ENCODE results near the gene ARHGEF6. TPM values are rescaled to one million over a fixed set of nuclear protein-coding genes. Genes with fewer than 3 reads are reported as not detected.

ARHGEF6 gene
- total RNA-seq, 1 donor from 2014 or later: 18.9 TPM

DNA sequence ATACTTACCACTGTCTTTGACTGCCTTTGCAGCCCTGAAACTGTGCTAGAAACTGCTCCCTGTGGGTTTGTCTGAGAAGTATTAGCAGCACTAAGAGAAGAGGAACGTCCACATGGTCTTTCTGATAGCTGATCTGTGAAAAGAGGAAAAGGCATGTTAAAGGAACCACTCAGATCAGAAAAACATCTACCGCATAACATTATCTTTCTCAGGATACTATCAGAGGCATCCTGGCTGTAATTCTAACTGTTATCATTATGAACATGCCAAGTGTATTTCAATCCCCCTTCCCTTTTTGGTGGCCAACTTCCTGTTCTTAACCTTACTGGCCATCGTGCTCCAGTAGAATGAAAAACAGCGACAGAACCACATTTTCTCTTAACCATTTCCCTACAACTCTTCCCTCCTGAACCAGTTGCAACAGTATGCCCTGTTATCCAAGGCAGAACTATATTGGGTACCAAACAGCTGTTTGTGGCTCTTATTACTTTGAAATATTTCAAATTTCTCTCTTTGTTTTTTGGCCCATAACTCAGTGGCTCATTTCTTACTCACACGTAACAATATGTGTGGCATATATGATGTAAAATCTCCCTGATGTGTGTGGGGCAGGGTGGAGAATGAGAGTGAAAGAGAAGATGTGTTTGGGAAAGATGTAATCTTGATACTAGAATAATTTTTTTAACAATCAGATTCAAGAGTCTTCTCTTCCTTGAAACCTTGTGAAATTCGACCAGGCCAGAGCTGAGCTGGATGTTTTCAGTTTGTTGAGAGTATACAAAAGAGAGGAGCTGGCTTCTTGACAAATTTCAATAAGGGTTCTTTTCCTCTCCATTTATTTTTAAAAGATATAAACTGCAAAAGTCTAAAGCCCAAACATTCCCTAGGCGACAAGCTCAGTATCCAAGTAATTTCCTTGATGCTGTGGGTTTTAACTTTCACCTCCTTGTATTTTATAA, 35.2 kb downstream of the ARHGEF6 start:
- DNase-seq (ENCODE audit: low spot score): no peak

DNA sequence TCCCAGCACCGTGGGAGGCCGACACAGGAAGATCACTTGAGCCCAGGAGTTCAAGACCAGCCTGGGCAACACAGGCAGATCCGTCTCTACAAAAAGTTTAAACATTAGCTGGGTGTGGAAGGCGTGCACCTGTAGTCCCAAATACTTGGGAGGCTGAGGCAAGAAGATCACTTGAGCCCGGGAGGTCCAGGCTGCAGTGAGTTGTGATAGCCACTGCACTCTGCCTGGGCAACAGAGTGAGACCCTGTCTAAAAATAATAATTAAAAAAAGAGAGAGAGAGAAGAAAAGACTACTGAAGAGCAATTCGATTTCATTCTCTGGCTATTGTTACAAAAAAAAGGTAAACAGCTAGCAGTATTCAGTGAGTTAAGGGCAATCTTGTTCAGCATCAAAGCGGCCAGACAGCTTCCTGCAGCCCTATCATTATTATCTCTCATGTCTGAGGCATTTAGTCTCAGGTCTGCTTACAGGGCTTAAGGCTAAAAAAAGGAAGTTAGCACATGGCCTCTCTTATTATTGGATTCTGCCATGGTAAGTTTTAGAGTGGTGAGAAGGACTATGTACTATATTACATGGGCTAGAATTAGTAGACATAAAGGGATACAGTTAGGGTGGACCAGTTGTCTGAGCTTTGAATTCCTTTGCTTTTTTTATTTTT, 37.9 kb downstream of the ARHGEF6 start:
- DNase-seq (ENCODE audit: low spot score): no peak

DNA sequence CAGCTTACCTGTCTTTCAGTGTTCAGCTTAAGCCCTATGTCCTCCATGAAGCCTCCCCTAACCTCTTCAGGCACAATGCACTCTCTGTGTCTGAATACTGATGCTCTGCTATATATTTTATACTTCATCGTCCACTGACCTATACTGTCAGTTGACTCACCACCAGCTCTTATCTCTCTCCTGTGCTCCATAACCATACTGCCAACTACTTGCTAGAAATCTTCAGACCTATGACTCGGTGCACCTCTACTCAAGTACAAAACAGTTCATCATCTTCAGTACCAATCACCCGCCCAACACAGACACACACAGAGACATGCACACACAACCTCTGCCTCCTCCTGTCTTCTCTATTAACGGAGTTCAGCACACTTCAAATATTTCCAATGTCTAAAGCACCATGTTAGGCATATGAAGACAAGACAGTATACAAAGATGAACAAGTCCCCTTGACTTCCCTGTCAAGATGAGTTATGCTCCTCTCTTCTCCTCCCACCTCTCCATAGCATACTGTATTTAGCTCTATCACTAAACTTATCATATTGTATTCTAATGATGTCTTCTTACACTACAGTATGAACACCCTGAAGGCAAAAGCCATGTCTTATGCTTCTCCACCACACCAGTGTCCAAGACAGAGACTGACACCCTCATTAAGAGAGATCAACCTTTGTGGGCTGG, 42.5 kb downstream of the ARHGEF6 start:
- DNase-seq (ENCODE audit: low spot score): no peak

- DNase-seq (ENCODE audit: low spot score): no peak
These were observed 44.0 kb downstream of the ARHGEF6 start for GRCh38 chrX:136736690-136737089.

DNA sequence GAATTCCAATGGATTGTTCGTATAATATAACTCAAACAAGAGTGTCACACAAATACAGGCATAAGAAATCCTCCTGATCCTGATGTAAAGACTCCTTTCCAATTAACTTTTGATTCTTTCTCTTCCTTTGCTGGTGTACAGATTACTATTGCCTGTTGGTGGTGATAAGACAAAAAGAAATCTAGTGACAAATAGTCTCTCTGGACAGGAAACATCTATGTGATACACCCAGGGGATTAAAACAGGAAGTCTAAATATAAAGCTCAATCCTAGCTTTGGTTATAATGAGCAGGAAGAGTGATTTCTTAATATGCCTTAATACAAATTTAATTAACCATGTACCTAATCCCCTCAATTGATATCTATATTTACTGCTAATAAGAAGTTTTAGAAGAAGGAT, 45.1 kb downstream of the ARHGEF6 start:
- DNase-seq (ENCODE audit: low spot score): no peak

DNA sequence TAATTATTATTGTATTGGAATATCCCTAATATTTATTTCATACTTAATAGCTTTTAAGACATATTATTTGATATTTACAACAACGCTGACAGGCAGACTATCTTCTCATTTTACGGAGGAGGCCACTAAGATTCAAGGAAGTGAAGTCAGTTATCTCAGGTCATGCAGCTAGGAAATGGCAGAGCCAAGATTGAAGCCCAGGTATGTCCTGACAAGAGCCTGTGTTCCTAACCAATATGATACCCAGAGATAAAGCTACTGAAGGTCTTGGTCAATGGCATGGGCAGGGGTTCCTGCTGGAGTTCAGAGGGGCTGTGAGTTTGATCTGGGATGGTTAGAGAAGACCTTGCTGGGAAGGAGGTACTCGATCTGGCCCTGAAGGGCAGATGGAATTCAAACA, 47.1 kb downstream of the ARHGEF6 start:
- no peak for DNase-seq (ENCODE audit: low spot score)

DNA sequence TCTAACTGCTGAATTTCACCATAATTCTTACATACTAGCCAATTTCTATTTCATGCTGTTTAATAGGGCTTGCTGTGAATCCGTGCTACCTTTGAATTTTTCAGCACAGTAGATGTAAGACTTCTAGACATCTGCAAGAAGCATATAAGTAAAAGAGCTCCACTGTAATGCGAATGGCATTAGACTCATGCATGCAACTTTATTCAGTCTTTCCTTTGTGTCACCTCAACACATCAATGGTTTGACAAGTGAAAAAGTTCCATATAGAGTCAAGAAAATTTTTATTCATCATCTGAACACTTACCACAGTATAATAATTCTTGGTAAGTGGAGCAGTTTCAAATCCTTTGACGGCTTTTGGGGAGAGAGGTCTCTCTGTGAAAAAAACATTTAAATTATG, 48.9 kb downstream of the ARHGEF6 start:
- DNase-seq (ENCODE audit: low spot score): no peak

GRCh38 chrX:136731207-136731782, 49.4 kb downstream of the ARHGEF6 start:
- DNase-seq (ENCODE audit: low spot score): no peak

DNA sequence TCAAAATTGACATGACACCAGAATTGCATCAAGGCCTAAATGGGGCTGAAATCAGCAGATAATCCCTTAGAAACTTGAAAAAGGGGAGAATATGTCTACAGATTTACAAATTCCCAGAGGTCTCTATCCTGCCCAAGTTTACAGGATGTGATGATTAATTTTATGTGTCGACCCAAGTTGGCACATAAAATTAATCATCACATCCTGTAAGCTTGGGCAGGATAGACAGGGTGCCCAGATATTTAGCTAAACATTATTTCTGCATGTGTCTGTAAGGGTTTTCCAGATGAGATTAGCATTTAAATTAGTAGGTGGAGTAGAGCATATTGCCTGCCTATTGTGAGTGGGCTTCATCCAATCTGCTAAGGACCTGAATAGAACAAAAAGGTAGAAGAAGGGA, 52.3 kb downstream of the ARHGEF6 start:
- no peak for DNase-seq (ENCODE audit: low spot score)

DNA sequence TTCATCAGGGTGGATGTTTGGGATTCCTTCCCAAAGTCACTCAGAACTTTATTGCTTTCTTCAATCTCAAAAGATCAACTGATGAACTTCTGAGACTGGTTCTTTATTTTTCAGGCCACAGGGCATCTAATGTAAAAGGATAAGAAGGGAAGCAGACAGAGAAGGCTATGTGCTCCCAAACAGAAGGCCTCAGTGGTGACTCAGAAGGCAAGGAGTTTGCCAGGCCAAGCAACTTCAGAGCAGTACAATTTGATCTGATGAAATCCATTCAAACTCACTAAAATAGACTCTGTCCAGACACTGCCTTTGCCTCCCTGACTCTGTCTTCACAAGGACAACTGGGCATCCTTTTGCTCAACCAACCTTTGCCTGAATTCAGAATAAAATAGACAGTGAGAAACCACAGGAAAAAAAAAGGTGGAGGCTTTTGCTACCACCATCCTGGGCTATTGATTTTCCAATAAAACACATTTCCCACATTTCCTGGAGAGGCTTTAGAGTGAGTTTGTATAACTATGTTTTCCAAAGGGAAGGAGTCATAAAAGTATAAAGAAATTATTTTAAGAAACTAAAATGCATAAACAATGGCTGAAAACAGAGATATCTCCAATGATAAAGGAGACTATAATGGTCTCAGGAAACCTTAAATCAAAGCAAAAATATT, 55.2 kb downstream of the ARHGEF6 start:
- DNase-seq (ENCODE audit: low spot score): no peak

- no peak for DNase-seq (ENCODE audit: low spot score)
These were observed 62.6 kb downstream of the ARHGEF6 start for GRCh38 chrX:136718091-136718490.

- DNase-seq (ENCODE audit: low spot score): no peak
These were observed 65.8 kb downstream of the ARHGEF6 start for GRCh38 chrX:136714626-136715599.

- no peak for DNase-seq (ENCODE audit: low spot score)
These were observed 68.0 kb downstream of the ARHGEF6 start for GRCh38 chrX:136712650-136713310.

DNA sequence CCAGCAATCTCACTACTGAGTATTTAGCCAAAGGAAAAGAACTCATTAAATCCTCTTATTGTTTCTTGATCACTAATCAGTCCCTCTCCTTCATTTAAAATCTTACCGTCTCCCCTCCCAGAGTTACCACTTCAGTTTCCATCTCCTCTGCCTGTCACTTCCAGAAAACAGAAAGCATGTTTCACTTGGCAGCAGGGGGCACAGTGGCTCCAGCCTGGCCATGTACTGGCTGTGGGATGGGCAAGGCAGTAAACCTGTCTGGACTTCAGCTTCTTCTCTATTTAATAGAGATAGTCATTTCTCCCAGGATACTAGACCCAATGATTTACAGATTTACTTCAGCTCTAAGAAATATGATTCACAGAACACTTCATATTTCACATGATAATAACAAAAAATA, 69.6 kb downstream of the ARHGEF6 start:
- DNase-seq (ENCODE audit: low spot score): no peak

DNA sequence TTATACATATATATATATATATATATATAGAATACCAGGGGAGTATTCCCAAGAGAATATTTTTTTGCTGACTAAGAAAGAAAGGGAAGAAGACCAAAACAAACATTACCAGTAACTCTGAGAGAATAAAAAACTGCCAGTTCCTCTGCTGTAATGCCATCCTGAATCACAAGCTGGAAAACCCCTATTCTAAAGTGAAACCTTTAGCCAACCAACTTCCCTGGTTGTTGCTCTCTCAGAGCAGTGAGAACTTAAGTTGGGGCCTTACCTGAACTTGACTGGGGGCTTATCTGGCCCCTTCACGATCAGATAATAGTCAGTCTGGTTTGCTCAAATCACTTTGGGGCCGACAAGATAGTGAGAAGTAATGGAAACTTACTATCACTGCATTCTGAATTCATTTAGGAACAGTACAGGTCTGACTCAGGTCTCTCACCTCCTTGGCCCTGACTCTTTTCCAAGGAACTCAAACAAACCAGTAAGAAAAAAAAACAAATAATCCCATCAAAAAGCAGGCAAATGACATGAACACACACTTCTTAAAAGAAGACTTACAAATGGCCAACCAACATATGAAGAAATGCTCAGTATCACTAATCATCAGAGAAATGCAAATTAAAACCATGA, 70.3 kb downstream of the ARHGEF6 start:
- DNase-seq (ENCODE audit: low spot score): no peak

GRCh38 chrX:136708348-136708747, 72.4 kb downstream of the ARHGEF6 start:
- DNase-seq (ENCODE audit: low spot score): no peak

GRCh38 chrX:136697156-136697555, 83.6 kb downstream of the ARHGEF6 start:
- DNase-seq (ENCODE audit: low spot score): no peak

DNA sequence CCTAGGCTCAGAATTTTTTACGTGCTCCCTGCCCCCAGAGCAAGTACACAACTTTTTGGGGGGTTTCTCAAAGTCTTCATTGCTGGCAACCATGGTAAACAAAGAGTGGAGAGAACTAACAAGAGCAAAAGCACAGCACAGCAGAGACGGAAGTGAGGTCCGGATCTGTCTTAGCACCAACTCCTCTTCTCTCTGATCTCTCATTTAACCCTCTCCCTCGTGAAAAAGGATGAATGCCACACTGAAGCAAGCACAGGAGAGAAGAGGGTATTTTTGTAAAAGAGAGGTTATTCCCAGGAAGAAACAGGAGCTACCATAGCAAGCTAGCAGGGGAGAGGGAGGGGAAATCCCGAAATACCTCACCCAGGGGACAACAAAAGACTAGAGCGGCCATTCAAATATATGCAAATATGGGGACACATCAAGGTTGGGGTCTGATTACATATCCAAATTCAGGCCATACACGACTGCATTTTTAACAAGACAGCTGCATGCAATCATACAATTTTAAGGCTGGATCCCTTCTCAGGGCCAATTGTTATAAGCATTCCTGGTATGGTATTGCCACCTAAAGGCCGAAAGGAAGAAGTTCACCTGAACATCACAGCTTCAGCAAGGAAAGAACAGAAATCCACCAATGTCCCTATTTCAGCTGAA, 86.2 kb downstream of the ARHGEF6 start:
- DNase-seq (ENCODE audit: low spot score): no peak

DNA sequence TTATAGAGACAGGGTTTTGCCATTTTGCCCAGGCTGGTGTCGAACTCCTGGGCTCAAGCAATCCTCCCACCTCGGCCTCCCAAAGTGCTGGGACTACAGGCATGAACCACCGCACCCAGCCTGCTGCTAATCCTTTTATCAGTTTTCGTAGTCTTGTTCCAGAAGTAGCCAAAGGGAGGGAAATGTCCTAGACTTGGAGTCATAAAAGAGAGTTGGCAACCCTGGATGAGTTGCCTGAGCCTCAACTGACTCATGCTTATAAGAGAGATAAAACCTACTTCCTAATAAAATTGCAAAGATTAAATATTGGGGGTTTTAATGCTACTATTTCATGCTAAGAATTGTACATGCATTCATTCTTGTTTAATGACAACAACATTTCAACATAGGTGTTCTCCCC, 88.5 kb downstream of the ARHGEF6 start:
- no peak for DNase-seq (ENCODE audit: low spot score)

All from mucosa of gallbladder (tissue), 1 donor.